Measurements from ENCODE around the gene RHOBTB3.
"Not testable (repeated sequence)": the region's sequence is repeated elsewhere in the genome, so short reads cannot be mapped to it uniquely, and the experiment has no call there.

The RHOBTB3 gene

GRCh38 chr5:95821110-95822021 is 90.2 kb downstream of the RHOBTB3 start:
- no peak for DNase-seq (ENCODE audit: low spot score)

DNA sequence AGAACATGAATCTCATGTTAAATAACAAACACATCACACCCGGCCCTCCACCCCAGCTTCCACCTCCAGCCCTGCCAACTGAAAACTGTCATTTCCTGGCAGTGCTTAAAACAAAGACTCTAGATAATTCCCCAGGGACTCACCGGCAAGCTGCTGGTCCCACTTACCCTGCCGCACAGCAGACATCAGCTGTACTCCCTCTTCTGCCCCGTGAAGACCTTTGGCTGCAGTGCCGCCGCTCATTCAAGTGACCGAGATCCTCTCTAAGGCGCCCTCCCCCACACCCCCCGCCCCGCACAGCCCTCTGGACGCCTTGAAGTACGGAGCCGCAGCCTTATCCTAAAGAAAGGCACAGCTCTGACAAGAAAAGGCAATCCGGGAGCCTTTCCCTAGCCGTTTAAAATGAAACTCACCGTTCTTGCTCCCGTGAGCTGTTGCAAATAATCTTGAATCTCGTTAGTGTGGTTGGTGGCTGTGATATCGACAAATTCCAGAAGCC is 91.0 kb downstream of the RHOBTB3 start:
- DNase-seq (ENCODE audit: low spot score): peak; percentile 71

DNA sequence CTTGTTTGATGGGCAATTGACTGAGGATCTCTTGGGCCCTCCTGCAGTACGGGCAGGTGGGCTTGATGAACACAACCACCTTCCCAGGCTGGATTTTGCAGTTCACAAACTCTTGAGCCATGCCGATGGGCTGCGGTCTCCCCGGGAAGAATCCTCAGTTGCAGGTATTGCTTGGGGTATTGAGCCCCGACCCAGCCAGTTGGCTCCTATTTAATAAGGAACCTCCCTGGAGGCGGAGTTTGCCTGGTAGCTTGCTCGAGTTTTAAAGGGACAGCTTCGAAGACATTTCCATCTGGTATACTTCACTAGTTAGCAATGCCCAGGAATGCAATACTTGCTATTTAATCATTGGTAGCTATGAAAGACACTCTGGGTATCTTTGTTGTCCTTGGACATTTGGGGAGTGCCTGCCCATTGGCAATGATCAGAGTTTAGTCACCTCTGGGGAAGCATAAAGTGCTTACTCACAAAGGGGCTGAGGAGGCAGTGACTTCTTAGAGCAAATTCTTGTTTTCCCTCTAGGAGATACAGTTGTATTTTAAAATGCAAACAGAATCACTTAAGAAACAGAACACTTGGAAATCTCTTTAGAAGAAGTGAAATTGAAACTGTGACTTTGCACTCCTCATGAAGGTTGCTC is 91.5 kb downstream of the RHOBTB3 start, which contains the start of gene GLRX:
GLRX (minus strand) TSS at position 185 of the 640 bp plus-strand sequence; CDS start at position 121, 64 bp downstream.
- peak; percentile 65 for DNase-seq (ENCODE audit: low spot score)

GRCh38 chr5:95823218-95823737 is 92.1 kb downstream of the RHOBTB3 start:
- DNase-seq (ENCODE audit: low spot score): no peak

DNA sequence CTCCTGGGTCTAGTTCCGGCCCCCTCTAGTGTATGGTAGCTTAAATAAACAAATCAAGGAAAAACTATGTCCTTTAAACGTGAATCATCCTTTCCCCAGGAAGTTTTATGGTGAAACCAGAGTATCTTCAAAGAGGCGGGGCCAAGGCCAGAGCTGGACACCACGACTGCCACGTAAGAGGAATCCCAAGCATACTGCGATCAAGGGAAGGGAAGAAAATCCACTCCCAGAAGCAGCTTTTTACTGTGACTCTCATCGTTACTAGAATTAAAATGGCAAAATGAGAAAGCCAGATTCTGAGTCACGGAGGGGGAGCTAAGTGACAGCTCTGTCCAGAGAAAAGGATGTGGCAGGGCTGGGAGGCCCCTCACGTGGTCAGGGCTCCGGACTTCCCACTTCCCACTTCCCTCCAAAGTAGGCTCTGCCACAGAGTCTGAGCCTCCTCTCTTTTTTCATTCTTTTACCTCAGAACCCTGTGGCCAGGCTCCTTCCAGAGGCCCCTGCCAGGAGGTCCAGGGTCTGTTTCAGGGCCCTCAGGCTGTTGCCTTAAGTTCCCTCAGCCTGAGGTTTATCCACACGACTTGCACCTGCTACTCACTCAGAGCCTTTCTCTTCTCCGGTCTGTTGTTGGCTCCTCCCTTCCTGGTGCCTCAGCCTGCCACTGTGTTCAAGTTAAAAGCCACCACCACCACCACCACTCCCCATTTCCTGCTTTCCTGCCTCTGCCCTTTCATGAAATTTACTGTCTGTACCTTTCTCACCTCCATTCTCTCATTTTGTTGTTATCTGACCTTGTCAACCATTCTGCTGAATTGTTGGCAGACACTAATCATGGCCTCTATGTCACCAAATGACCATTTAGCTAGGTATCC is 92.8 kb downstream of the RHOBTB3 start:
- DNase-seq (ENCODE audit: low spot score): no peak

- DNase-seq (ENCODE audit: low spot score): no peak
These were observed 93.6 kb downstream of the RHOBTB3 start for GRCh38 chr5:95824747-95825146.

GRCh38 chr5:95825495-95825894 is 94.4 kb downstream of the RHOBTB3 start:
- DNase-seq (ENCODE audit: low spot score): no peak

DNA sequence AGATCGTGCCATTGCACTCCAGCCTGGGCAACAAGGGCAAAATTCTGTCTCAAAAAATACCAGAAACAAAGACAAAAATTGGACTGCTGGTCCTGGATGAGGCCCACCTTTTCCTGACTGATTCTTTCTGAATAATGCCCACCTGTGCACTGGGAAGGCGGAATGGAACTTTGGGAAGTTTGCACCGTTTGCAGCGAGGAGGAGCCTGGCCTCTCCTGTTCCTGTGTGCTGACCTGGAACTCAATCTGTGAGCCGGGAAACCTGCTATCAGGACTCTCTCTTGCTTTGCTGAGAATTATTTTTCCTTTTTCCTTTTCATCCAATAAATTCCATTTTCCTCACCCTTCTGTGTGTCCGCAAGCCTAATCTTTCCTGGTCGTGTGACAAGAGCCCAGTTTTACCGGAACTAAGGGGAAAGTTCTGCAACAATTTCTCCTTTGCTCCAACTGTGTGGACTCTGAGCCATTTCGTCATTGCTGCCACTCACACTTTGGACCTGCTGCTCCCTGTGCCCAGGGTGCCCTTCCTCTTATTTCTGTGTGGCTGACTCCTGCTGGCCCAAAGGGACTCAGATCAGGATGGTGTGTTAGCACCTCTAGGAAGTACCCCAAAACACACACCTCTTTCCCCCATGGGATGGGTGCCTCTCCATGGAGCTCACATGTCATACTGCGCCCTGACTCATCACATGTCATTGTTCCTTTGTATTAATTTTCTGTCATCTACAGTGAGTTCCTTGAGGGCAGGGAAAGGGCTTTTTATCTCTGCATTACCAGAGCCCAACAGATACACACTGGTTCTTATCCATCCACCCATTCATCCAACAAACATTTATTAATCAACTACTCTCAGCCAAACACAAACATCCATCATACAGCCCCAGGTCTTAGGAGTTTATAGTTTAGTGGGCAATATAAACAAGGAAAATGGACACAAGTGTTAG is 96.1 kb downstream of the RHOBTB3 start:
- DNase-seq (ENCODE audit: low spot score): no peak

DNA sequence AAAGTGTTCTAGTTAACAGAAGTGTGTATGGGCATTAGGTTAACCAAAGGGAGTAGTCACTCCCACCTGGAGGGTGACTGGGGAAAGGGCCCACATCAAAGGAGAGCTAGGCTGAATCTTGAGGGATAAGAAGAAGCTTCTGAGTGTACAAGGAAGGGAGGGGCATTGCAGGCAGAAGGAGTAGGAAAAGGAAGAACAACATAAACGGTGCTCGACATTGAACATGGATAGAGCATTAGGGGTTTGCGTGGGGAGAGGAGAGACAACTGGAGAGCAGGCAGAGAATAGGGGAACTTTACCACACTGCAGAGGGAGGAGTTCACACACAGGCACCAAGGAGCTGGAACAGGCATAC is 96.7 kb downstream of the RHOBTB3 start:
- no peak for DNase-seq (ENCODE audit: low spot score)

DNA sequence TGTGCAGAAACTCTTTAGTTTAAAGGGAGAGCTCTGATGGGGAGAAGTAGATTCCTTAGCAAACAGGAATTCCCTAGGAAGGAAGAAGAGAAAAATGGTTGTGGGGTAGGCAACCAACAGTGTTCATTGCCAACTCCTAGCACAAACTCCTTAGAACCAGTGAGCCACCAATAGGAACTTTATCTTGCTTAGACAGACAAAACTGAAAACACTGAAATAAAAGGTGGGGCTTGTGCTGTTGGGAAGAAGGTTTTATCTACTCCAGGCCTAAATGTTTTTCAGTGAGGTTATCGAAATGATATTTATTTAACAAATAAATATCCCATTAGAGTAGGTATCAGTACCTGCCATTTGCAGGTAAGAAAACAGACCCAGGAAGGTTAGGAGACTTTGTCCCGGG is 99.1 kb downstream of the RHOBTB3 start:
- no peak for DNase-seq (ENCODE audit: low spot score)

- no peak for DNase-seq (ENCODE audit: low spot score)
These were observed 101.5 kb downstream of the RHOBTB3 start for GRCh38 chr5:95832664-95833063.

DNA sequence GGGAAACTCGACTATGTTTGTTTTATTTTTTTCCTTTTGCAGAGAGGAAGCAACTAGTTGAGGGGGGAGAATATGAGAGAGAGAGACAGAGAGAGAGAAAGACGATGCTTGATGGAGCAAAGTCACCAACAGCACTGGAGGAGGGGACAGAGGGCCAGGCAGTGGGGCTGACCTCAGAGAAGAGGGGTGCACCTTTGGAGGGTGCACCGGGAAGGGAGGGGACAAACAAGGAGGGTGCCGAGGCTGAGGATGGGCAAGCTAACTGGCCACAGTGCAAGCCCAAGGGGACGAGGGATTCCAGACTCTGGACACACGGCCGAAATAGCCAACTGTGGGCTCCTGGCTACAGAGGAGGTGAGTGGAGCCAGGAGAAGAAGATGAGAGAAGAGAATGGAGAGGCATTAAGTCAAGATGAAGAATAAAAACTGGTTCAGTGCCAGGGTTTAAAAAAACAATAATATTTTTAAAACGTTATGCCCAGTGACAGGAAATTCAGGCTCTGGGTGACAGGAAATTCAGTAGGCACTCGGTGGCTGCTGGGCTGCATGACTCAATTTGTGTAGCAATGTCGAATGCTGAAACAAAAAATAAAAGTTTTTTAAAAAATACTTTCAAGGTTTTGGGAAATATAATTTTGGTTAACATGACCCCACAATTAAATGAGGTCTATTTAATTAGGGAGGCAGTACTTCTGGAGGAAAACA is 104.7 kb downstream of the RHOBTB3 start:
- no peak for DNase-seq (ENCODE audit: low spot score)

- no peak for DNase-seq (ENCODE audit: low spot score)
These were observed 105.4 kb downstream of the RHOBTB3 start for GRCh38 chr5:95836544-95836943.

DNA sequence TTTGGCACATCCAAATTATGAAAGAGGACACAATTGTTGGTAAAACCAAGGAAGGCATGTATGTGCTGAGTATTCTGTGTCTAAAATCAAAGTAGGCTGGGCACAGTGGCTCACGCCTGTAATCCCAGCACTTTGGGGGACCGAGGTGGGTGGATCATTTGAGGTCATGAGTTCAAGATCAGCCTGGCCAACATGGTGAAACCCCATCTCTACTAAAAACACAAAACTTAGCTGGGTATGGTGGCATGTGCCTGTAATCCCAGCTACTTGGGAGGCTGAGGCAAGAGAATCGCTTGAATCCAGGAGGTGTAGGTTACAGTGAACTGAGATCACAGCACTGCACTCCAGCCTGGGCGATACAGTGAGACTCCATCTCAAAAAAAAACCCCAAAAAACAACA is 105.8 kb downstream of the RHOBTB3 start:
- DNase-seq (ENCODE audit: low spot score): not testable (repeated sequence)

DNA sequence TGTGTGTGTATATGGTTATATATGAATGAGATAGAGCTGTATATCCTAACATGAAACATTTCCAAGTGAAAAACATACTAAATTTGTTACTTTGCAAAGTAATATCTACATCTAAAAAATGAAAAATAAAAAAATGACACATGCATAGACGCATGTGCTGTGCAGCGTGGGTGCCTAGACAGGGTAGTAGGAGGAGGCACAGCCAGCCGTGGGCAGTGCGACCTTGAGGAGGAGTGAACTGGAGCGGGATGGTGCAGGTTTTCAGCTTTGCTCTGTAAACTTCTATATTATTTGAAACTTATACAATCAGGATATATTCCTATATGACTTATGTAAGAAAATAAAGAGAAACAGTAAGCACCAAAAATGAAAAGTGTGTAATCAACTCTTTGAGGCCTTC is 106.4 kb downstream of the RHOBTB3 start:
- no peak for DNase-seq (ENCODE audit: low spot score)

- no peak for DNase-seq (ENCODE audit: low spot score)
These were observed 106.9 kb downstream of the RHOBTB3 start for GRCh38 chr5:95838001-95838520.

DNA sequence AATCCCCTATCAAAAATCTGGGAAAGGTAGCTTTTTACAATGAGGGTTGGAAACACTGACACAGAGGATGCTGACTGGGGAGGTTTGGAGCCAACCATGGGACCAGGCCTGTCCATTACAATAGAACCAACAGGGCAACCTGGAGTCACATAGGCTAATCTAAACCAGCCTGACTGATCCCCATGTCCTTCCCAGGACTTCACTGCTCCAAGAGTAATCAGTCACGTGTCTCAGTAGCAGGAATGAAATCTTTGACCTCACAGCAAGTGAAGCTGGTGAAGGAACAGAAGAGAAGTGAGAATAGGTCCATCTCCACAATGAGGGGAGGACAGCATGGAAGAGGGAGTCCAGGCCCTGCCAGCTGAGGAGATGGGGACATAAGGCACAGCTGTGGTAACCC is 107.4 kb downstream of the RHOBTB3 start:
- no peak for DNase-seq (ENCODE audit: low spot score)

DNA sequence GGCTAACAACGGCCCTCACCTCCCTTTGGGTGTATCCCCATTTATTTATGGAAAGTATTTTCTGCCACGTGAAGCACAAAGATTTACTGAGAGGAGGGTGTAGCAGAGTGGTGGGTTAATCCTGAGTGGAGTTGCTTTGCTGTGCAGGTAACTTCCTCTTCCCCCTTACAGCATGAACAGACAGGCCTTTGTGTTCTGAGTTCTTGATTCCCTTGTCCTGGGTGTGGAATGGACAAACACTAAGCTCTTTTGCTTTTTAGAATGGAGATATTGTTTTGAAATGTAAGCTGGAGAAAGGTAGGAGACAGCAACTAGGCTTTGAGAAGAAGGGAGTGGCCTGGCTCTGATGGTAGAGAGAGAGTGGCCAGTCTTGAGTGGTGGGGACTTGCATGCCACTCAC is 108.5 kb downstream of the RHOBTB3 start:
- no peak for DNase-seq (ENCODE audit: low spot score)

DNA sequence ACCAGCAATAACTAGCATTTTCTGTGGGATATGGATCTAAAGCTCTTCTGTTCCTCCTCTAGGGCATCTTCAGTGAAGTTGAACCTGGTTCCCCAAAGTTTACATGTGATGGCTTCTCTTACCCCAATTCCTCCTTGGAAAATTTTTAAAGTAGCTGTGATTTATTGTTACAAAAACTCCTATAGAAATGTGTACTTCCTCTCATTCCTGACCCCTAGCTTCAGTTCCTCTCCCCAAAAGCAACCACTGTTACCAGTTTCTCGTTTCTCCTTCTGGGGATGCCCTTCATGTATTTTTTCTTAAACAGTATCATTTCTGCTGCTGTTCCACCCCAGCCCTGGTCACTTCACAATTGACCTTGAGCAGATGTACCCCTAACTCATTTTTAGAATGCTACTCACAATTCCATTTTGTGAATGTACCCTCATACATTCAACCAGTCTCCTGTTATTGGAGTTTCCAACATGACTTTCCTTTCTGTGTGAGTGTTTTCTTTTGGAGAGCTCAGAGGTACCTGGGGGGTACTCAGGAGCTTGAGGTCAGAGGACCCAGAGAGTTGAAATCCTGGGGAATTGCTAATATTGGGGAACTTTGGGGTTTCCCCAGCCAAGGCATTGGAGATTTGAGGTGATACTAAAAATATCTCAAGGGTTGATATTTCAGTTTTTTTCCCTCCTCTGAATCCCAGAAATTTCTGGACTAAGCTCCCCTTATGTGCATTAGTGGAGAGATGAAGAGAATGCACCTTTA is 110.0 kb downstream of the RHOBTB3 start:
- DNase-seq (ENCODE audit: low spot score): no peak

Measured in ecto neural progenitor cell (in vitro differentiated cells).